Left lung (tissue), 10 donors: ENCODE measurements around the gene ZDHHC5. TPM values are rescaled to one million over a fixed set of nuclear protein-coding genes. Genes with fewer than 3 reads are reported as not detected.
"Not testable (repeated sequence)": the region's sequence is repeated elsewhere in the genome, so short reads cannot be mapped to it uniquely, and the experiment has no call there.

ENCODE experiments used
- ATAC-seq: fragments of 200-7000 bp; cut with Tn5 transposase; one replicate; pipeline ENCODE4 v1.9.1; 2020; ENCODE audit warnings: moderate library complexity
- DNase-seq, 4 donors: peaks; one replicate each; pipeline ENCODE4 v3.0.0-alpha.2; 2013 to 2020
- H3K27ac ChIP-seq, 2 donors: fragments of 200-600 bp; sonication (generic) in 1 of 2; one replicate each; pipeline versions ENCODE4 v1.5.0 to v1.8.0; 2020 to 2021
- H3K27me3 ChIP-seq, 2 donors: fragments of 200-600 bp; sonication (generic) in 1 of 2; one replicate each; pipeline versions ENCODE4 v1.5.0 to v1.8.0; 2020 to 2021
- H3K36me3 ChIP-seq, 2 donors: fragments of 200-600 bp; sonication (generic) in 1 of 2; one replicate each; pipeline versions ENCODE4 v1.5.0 to v1.8.0; 2020 to 2021
- H3K4me1 ChIP-seq, 2 donors: fragments of 200-600 bp; one replicate each; pipeline ENCODE4 v1.8.0; 2021
- H3K4me3 ChIP-seq, 2 donors: fragments of 200-600 bp; sonication (generic) in 1 of 2; one replicate each; pipeline versions ENCODE4 v1.5.0 to v1.8.0; 2020 to 2021; ENCODE audit warnings: mild to moderate bottlenecking in 1 of 2
- H3K9me3 ChIP-seq, 2 donors: fragments of 200-600 bp; sonication (generic) in 1 of 2; one replicate each; pipeline versions ENCODE4 v1.5.0 to v1.8.0; 2020 to 2021
- CTCF ChIP-seq, 2 donors: fragments of 200-600 bp; sonication (generic) in 1 of 2; IDR thresholded peaks; one replicate each; pipeline versions ENCODE4 v1.5.0 to v1.8.0; 2021; ENCODE audit warnings: antibody characterized with exemption in 2 of 2
- intact Hi-C, 2 donors: fragments of 100-400 bp; cut with DNase I; formaldehyde crosslinking; loops; one replicate each; pipeline versions ENCODE4 v1.11.2 to v1.14.2; 2022
- polyA plus RNA-seq, 6 donors: library from polyadenylated mRNA; unstranded; fragments of 120-200 nt; gene quantifications; one replicate each; pipeline ENCODE4 v1.2.1, GENCODE V29; 2013; ENCODE audit not compliant: insufficient read length in 6 of 6
- total RNA-seq, 2 donors: library from RNA; stranded (reverse); fragmentation: NEBNext Ultra II Directional; extraction: Animal tissue kit (Norgen Biotek cat#: 25700); gene quantifications; one replicate each; pipeline ENCODE4 v1.2.1, GENCODE V29; 2021
- donor health status: DM: no; HTN: yes; CAD: no.
- donor health status: DM: no; HTN: no; CAD: no.

ZDHHC5 gene
- total and polyA plus RNA-seq, 8 donors: 37.5 to 83.6 (median 43.9) TPM

GRCh38 chr11:57649826-57650738 is 17.8 kb upstream of the ZDHHC5 start, which contains the start of gene YPEL4:
TSS of gene YPEL4 (minus strand) at chr11:57649912. CDS start at chr11:57647107, 2,805 bp downstream.
- Histone ChIP-seq H3K27ac (no peak within 1 kb of the TSS), H3K4me1 (peaks cover 17 to 54% of the 10 kb centered on the region in 2 donors), H3K4me3 (peak within 1 kb of the TSS; percentile 12 to 26), H3K36me3 (no peaks in the 10 kb centered on the region), H3K9me3 (no peaks in the 10 kb centered on the region), H3K27me3 (peaks cover 22 to 66% of the 10 kb centered on the region in 2 donors)
- intact Hi-C loops: no loop called here
- DNase-seq: peak in 1 of 4 donors; percentile 75
- ATAC-seq: peak; percentile 57
- no peak for TF ChIP-seq CTCF (IDR thresholded peaks at IDR 0.05)

GRCh38 chr11:57650739-57651090 is 17.2 kb upstream of the ZDHHC5 start:
- no peak for DNase-seq
- ATAC-seq: no peak
- H3K27me3 ChIP-seq: peaks cover 22 to 60% of the 10 kb centered on the region in 2 donors
- H3K36me3 ChIP-seq: no peaks in the 10 kb centered on the region
- no peak overlapping the region for H3K27ac ChIP-seq
- no peaks in the 10 kb centered on the region for H3K9me3 ChIP-seq
- H3K4me1 ChIP-seq: peaks cover 11 to 47% of the 10 kb centered on the region in 2 donors
- no peak for TF ChIP-seq CTCF (IDR thresholded peaks at IDR 0.05)
- no peak overlapping the region for H3K4me3 ChIP-seq
- intact Hi-C loops: no loop called here

- Histone ChIP-seq H3K27me3 (peaks cover 22 to 53% of the 10 kb centered on the region in 2 donors), H3K27ac (no peak overlapping the region), H3K36me3 (no peaks in the 10 kb centered on the region), H3K9me3 (no peaks in the 10 kb centered on the region), H3K4me1 (peaks cover 6 to 41% of the 10 kb centered on the region in 2 donors), H3K4me3 (no peak overlapping the region)
- ATAC-seq: no peak
- DNase-seq: no peak
- TF ChIP-seq CTCF (IDR thresholded peaks at IDR 0.05): no peak
- intact Hi-C loops: no loop called here
These were observed 16.5 kb upstream of the ZDHHC5 start for GRCh38 chr11:57651408-57651807.

GRCh38 chr11:57652230-57652629 is 15.7 kb upstream of the ZDHHC5 start:
- peaks cover 15 to 45% of the 10 kb centered on the region in 2 donors for H3K27me3 ChIP-seq
- DNase-seq, H3K27ac ChIP-seq, H3K36me3 ChIP-seq, H3K4me3 ChIP-seq, H3K9me3 ChIP-seq, ATAC-seq, intact Hi-C loops: not testable (repeated sequence)
- peaks cover 6 to 37% of the 10 kb centered on the region in 2 donors for H3K4me1 ChIP-seq

GRCh38 chr11:57652662-57653061 is 15.3 kb upstream of the ZDHHC5 start:
- peaks cover 10 to 41% of the 10 kb centered on the region in 2 donors for H3K27me3 ChIP-seq
- no peaks in the 10 kb centered on the region for H3K9me3 ChIP-seq
- H3K4me1 ChIP-seq: peaks cover 6 to 33% of the 10 kb centered on the region in 2 donors
- DNase-seq (no peak), ATAC-seq (no peak)
- H3K4me3 ChIP-seq: no peak overlapping the region
- TF ChIP-seq CTCF (IDR thresholded peaks at IDR 0.05): no peak
- peak overlapping the region in 1 of 2 donors; percentile 1 for H3K27ac ChIP-seq
- no peaks in the 10 kb centered on the region for H3K36me3 ChIP-seq
- intact Hi-C loops: no loop called here
